CD14-positive monocyte (primary cell): ENCODE results near the gene SATB2. TPM values are rescaled to one million over a fixed set of nuclear protein-coding genes. Genes with fewer than 3 reads are reported as not detected.

ENCODE experiments used
- DNase-seq, 3 donors: peaks; one replicate each; pipeline ENCODE4 v3.0.0-alpha.2; 2011 to 2022
- H2AFZ ChIP-seq: 2 replicates; pipeline ENCODE4 v1.6.0; 2012; ENCODE audit warnings: mild to moderate bottlenecking, low read depth, low read length, inconsistent platforms; ENCODE audit not compliant: insufficient read depth, poor library complexity, severe bottlenecking
- H3K27ac ChIP-seq, 2 donors: 1 replicate in 1 of 2; 2 replicates in 1 of 2; pipeline ENCODE4 v1.5.1; 2012 to 2013; ENCODE audit warnings: low read length in 2 of 2, control low read depth in 1 of 2, inconsistent platforms in 1 of 2, low read depth in 1 of 2, mild to moderate bottlenecking in 1 of 2
- H3K27me3 ChIP-seq, 2 donors: one replicate each; pipeline versions ENCODE4 v1.6.0 to v1.6.1; 2011 to 2013; ENCODE audit warnings: low read length in 2 of 2; ENCODE audit not compliant: control insufficient read depth in 2 of 2, insufficient read depth in 2 of 2
- H3K36me3 ChIP-seq, 2 donors: replicated peaks in 1 of 2; 1 replicate in 1 of 2; 2 replicates in 1 of 2; pipeline versions ENCODE4 v1.5.1 to v1.6.1; 2012 to 2013; ENCODE audit warnings: low read length in 2 of 2, control low read depth in 1 of 2, inconsistent platforms in 1 of 2, mild to moderate bottlenecking in 1 of 2; ENCODE audit not compliant: insufficient read depth in 2 of 2, control insufficient read depth in 1 of 2
- H3K4me1 ChIP-seq, 2 donors: 1 replicate in 1 of 2; 2 replicates in 1 of 2; pipeline versions ENCODE4 v1.5.1 to v1.6.1; 2012 to 2013; ENCODE audit warnings: low read length in 2 of 2, control low read depth in 1 of 2, inconsistent platforms in 1 of 2, mild to moderate bottlenecking in 1 of 2, moderate library complexity in 1 of 2; ENCODE audit not compliant: insufficient read depth in 2 of 2, control insufficient read depth in 1 of 2
- H3K4me2 ChIP-seq: replicated peaks from 2 replicates; pipeline ENCODE3; 2012; ENCODE audit warnings: low read length, moderate library complexity, mild to moderate bottlenecking; ENCODE audit not compliant: poor library complexity, severe bottlenecking; ENCODE audit errors: extremely low read depth
- H3K4me3 ChIP-seq, 3 experiments: fragments of 200-600 bp in 1 of 3; sonication (generic) in 1 of 3; replicated peaks in 1 of 3; 1 replicate in 2 of 3; 2 replicates in 1 of 3; pipeline ENCODE4 v1.5.1; 2011 to 2013; ENCODE audit warnings: low read length in 3 of 3, mild to moderate bottlenecking in 3 of 3, control low read depth in 2 of 3, low read depth in 2 of 3, inconsistent platforms in 1 of 3, moderate library complexity in 1 of 3
- H3K79me2 ChIP-seq: 2 replicates; pipeline ENCODE4 v1.6.0; 2012; ENCODE audit warnings: mild to moderate bottlenecking, control low read depth, inconsistent platforms, low read length, moderate library complexity; ENCODE audit not compliant: insufficient read depth
- H3K9ac ChIP-seq: 2 replicates; pipeline ENCODE4 v1.6.0; 2017; ENCODE audit warnings: low read length, mild to moderate bottlenecking; ENCODE audit not compliant: insufficient read depth, poor library complexity, severe bottlenecking
- H3K9me3 ChIP-seq, 2 donors: replicated peaks in 1 of 2; 1 replicate in 1 of 2; 2 replicates in 1 of 2; pipeline versions ENCODE4 v1.5.1 to v1.6.1; 2012 to 2013; ENCODE audit warnings: low read length in 2 of 2, control low read depth in 1 of 2; ENCODE audit not compliant: control insufficient read depth in 1 of 2, insufficient read depth in 1 of 2
- H4K20me1 ChIP-seq: 2 replicates; pipeline ENCODE4 v1.6.0; 2012; ENCODE audit warnings: mild to moderate bottlenecking, low read length, control low read depth, moderate library complexity; ENCODE audit not compliant: insufficient read depth
- H3K27ac Mint-ChIP-seq, 7 donors: one replicate each; pipeline ENCODE4 v1.8.0; 2020; ENCODE audit warnings: mild to moderate bottlenecking in 7 of 7, mixed read lengths in 7 of 7, moderate library complexity in 6 of 7, inconsistent platforms in 2 of 7
- H3K27me3 Mint-ChIP-seq, 3 donors: one replicate each; pipeline ENCODE4 v1.8.0; 2021 to 2022; ENCODE audit warnings: low read depth in 3 of 3, mild to moderate bottlenecking in 3 of 3, mixed read lengths in 3 of 3, moderate library complexity in 3 of 3, inconsistent platforms in 1 of 3
- H3K36me3 Mint-ChIP-seq, 2 donors: one replicate each; pipeline ENCODE4 v1.8.0; 2020; ENCODE audit warnings: mixed read lengths in 2 of 2, inconsistent platforms in 1 of 2, mild to moderate bottlenecking in 1 of 2
- H3K4me1 Mint-ChIP-seq: one replicate; pipeline ENCODE4 v1.8.0; 2020; ENCODE audit warnings: mild to moderate bottlenecking, mixed read lengths
- H3K4me3 Mint-ChIP-seq, 2 donors: one replicate each; pipeline ENCODE4 v1.8.0; 2020; ENCODE audit warnings: mild to moderate bottlenecking in 2 of 2, mixed read lengths in 2 of 2, moderate library complexity in 1 of 2
- H3K9me3 Mint-ChIP-seq, 7 donors: one replicate each; pipeline ENCODE4 v1.8.0; 2020 to 2022; ENCODE audit warnings: mixed read lengths in 7 of 7, mild to moderate bottlenecking in 6 of 7, moderate library complexity in 6 of 7, inconsistent platforms in 2 of 7
- CTCF ChIP-seq: fragments of 200-600 bp; IDR thresholded peaks from one replicate; pipeline ENCODE4 v1.8.0; 2022; ENCODE audit warnings: antibody characterized with exemption, mild to moderate bottlenecking
- WGBS: methylation state at CpG from one replicate; pipeline ENCODE4 v1.1.5; 2013; ENCODE audit warnings: missing lambda C conversion rate; ENCODE audit not compliant: insufficient coverage; 5-methylcytosine and 5-hydroxymethylcytosine counted together
- intact Hi-C, 2 donors: fragments of 100-400 bp; cut with micrococcal nuclease; formaldehyde crosslinking; loops; one replicate each; pipeline versions ENCODE4 v1.15.0 to v1.15.1; 2023
- polyA plus RNA-seq, 3 donors: library from polyadenylated mRNA; depleted of rRNA in 1 of 3; unstranded in 2 of 3; stranded (reverse) in 1 of 3; fragments of 300-500 nt in 2 of 3; fragments of >200 nt in 1 of 3; fragmentation: Illumina TruSeq in 2 of 3; gene quantifications; 1 replicate in 2 of 3; 2 replicates in 1 of 3; pipeline ENCODE4 v1.2.3, GENCODE V29; 2012 to 2021

The SATB2 gene
- polyA plus RNA-seq, 3 donors: 0.13 to 0.69 (median 0.14) TPM

DNA sequence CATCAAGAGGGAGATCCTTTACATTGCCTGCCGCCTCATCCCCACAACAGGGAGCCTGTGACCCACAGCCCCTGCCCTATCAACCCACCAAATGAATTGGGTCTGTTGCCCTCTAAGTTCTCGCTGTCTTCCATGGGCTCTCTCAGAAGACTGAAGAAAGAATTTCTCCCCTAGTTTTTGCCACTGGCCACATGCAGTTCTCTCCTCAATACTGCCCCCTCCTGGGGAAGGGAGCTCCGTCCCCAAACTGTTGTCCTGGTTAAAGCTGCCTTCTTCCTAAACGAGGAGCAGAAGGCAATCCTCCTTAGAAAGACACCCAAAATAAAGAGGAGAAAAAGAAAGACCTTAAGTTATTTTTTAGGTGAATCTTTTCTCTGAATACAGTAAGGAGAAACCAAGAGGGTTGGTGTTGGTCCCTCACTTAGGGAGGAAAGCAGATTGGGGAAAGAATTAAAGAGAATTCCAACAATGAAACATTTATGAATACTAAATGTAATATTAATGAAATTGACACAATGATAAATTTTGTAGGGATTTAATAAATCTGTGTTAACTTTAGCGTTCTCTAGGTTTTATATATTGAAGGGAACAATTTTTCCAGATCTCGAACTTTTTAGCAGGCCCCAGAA, 31.1 kb upstream of the SATB2 start:
- peaks cover 0 to 4% (median 0%) of the 10 kb centered on the region in 7 donors for H3K9me3 Mint-ChIP-seq
- no peaks in the 10 kb centered on the region for H3K4me1 Mint-ChIP-seq
- 57% methylated on average over 1 of the region's 6 CpGs for WGBS
- no peaks in the 10 kb centered on the region for H3K9me3 ChIP-seq
- TF ChIP-seq CTCF: peak; percentile 87
- H3K9ac ChIP-seq: no peak overlapping the region
- H3K4me3 ChIP-seq: no peak overlapping the region
- H3K27ac ChIP-seq: no peak overlapping the region
- DNase-seq: peak in 2 of 3 donors; percentile 19 to 29
- H4K20me1 ChIP-seq: no peaks in the 10 kb centered on the region
- no peak overlapping the region for H2AFZ ChIP-seq
- H3K27me3 ChIP-seq: peaks cover 0 to 4% of the 10 kb centered on the region in 2 donors
- H3K79me2 ChIP-seq: no peaks in the 10 kb centered on the region
- H3K27me3 Mint-ChIP-seq: peaks cover 5 to 17% (median 11%) of the 10 kb centered on the region in 3 donors
- no peak overlapping the region for H3K4me3 Mint-ChIP-seq
- no peaks in the 10 kb centered on the region for H3K36me3 Mint-ChIP-seq
- intact Hi-C loops: loop anchor here in 1 of 2 donors (5.0 kb wide), 1 partner anchor 1177 kb away; no protein-coding TSS in a partner anchor
- no peak overlapping the region for H3K27ac Mint-ChIP-seq
- H3K36me3 ChIP-seq: no peaks in the 10 kb centered on the region
- H3K4me1 ChIP-seq: no peaks in the 10 kb centered on the region
- no peak overlapping the region for H3K4me2 ChIP-seq

DNA sequence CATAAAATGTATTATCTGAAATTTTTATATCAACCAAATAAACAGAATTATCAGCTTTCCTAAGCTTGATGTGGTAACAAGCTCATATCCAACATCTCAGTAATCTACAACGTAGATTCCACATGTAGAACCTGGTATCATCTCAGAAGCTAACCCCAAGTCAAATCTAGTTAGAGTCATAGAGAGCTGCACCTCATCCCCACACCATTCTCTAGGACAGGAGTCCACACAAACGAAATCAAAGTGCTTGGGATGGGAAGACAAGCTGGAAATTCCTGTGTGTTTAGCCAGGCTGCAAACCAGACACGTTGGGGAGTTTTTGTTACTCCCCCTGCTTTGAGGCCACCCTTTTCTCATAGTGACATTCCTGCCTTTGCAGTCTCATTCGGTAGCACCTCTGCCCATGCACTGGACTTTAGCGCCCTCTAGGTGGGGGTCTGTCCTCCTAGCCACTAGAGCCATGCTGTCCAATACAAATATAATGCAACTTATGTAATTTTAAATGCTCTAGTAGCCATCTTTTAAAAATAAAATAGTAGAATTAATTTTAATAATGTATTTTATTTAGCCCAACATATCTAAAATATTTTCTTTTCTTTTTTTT, 28.1 kb upstream of the SATB2 start:
- Histone ChIP-seq H3K9me3 (no peaks in the 10 kb centered on the region), H3K4me3 (no peak overlapping the region), H3K36me3 (no peaks in the 10 kb centered on the region), H3K4me1 (no peaks in the 10 kb centered on the region), H2AFZ (no peak overlapping the region), H3K9ac (no peak overlapping the region), H3K4me2 (no peak overlapping the region), H3K27ac (no peak overlapping the region), H3K79me2 (no peaks in the 10 kb centered on the region), H4K20me1 (no peaks in the 10 kb centered on the region), H3K27me3 (peaks cover 4% of the 10 kb centered on the region in 2 donors)
- Mint-ChIP-seq H3K27me3 (peaks cover 3 to 32% (median 18%) of the 10 kb centered on the region in 3 donors), H3K36me3 (no peaks in the 10 kb centered on the region), H3K9me3 (peaks cover 0 to 4% (median 0%) of the 10 kb centered on the region in 7 donors), H3K27ac (no peak overlapping the region), H3K4me3 (no peak overlapping the region), H3K4me1 (no peaks in the 10 kb centered on the region)
- intact Hi-C loops: loop anchor here in 1 of 2 donors (5.0 kb wide), 1 partner anchor 1174 kb away; no protein-coding TSS in a partner anchor
- 38% methylated on average over 2 of the region's 5 CpGs for WGBS
- peak in 2 of 3 donors; percentile 11 to 30 for DNase-seq
- TF ChIP-seq CTCF: peak; percentile 70
